Measurements from ENCODE around the gene HOXD1.

HOXD1 gene

DNA sequence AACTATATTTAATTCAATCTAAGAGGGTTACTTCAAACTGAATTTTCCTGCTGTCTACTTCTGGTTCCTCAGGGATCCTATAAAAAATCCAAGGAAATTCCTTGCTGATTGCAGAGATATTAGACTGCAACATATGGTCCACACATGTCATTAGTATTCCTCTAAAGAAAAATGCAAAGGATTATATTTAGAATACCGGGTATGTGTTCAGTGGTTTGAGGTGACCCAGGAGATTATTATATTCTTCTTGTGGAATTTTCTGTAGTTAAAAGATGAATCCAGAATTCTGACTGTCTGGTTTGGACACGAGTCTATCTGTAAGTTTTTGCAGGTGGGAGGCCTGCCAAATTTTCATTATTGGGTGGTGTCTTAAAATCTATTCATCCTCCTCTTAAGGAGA is 18.2 kb downstream of the HOXD1 start:
- H3K27ac ChIP-seq = no peak overlapping the region

GRCh38 chr2:176211110-176211509 is 22.6 kb downstream of the HOXD1 start:
- no peak overlapping the region for H3K4me3 ChIP-seq
- H3K27ac ChIP-seq = no peak overlapping the region

More for the DNA sequence above, 18.2 kb downstream of the HOXD1 start:
- H3K4me3 ChIP-seq = no peak overlapping the region

DNA sequence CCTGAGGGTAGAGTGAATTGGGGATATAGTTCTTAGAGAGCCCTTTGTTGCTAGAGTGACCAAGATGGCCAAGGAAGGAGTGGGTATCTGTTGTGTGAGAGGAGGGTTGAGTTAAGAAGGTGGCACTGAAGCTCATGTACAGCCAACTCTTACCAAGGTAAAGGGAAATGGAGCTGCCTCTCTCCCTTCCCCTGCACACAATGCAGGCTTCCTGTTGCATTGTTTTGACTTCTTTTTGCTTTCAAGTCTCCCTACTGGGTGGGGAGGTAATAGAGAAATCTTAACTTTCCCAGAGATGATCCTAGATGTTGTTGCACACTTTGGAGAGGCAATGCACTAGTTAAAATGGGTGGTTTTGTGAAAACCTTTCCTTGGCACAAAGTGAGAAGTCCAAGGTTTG is 23.8 kb downstream of the HOXD1 start:
- no peak overlapping the region for H3K4me3 ChIP-seq
- no peak overlapping the region for H3K27ac ChIP-seq

- Histone ChIP-seq H3K27ac (no peak overlapping the region), H3K4me3 (no peak overlapping the region)
Observed at GRCh38 chr2:176213406-176213805, 24.9 kb downstream of the HOXD1 start.

DNA sequence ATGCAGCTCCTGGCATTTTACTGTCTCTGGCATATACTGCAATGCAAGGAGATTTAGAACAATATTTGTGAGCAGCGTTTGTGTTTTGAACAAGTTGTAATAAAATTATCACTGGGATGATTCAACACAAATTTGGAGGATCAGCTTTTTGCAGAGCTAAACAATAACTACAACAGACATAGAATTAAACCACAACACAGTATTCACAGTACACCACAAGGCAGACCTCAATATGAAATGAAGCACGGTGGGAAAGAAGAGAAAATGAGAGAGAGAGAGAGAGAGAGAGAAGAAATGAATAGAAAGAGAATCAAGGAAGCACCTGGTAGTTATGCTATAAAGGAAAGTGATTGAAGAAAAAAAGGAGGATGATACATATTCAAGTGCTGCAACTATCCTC is 39.4 kb downstream of the HOXD1 start:
- no peak overlapping the region for H3K27ac ChIP-seq
- no peak overlapping the region for H3K4me3 ChIP-seq

DNA sequence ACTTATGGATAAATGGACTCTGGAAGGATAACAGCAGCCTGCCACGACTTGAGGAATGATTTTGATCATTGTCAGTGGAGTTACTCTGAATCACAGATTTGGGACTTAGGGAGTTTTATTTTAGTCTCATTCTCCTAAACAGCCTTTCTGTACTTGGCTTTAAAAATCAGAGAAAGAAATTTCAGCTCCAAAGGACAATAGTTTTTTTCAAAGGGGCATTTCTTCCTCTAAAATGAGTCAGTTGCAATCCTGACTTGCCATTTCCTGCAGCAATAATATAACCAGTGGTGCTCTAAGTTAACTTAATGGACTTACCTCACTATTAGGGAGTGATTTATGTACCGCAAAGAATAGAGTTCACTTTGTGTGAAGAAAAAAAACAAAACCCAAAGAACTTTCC is 45.7 kb downstream of the HOXD1 start:
- Histone ChIP-seq H3K27ac (no peak overlapping the region), H3K4me3 (no peak overlapping the region)

- H3K27ac ChIP-seq = no peak overlapping the region
Observed at GRCh38 chr2:176234940-176235339, 46.5 kb downstream of the HOXD1 start.

DNA sequence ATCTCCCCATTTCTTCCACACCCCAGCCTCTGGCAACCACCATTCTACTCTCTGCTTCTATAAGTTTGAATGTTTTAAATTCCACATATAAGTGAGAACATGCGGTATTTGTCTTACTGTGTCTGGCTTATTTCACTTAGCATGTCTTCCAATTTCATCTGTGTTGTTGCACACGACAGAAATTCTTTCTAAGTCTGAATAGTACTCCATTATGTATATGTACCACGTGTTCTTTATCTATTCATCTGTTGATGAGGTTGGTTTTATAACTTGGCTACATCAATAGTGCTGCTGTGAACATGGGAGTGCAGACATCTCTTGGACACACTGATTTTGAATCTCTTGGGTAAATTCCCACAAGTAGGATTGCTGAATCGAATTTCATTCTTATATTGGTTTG is 49.0 kb downstream of the HOXD1 start:
- Histone ChIP-seq H3K27ac (no peak overlapping the region), H3K4me3 (no peak overlapping the region)

More at GRCh38 chr2:176234940-176235339, 46.5 kb downstream of the HOXD1 start:
- H3K4me3 ChIP-seq = no peak overlapping the region

GRCh38 chr2:176239031-176239430 is 50.6 kb downstream of the HOXD1 start:
- no peak overlapping the region for H3K27ac ChIP-seq
- H3K4me3 ChIP-seq = no peak overlapping the region

GRCh38 chr2:176240301-176240700 is 51.8 kb downstream of the HOXD1 start:
- Histone ChIP-seq H3K4me3 (no peak overlapping the region), H3K27ac (no peak overlapping the region)

All from skin epidermis (tissue), 12 donors.